ENCODE data around the gene CPED1. TPM values are rescaled to one million over a fixed set of nuclear protein-coding genes. Genes with fewer than 3 reads are reported as not detected.

CPED1 gene
- total RNA-seq, 2 donors from 2014 or later, result 77.4 to 126 TPM

DNA sequence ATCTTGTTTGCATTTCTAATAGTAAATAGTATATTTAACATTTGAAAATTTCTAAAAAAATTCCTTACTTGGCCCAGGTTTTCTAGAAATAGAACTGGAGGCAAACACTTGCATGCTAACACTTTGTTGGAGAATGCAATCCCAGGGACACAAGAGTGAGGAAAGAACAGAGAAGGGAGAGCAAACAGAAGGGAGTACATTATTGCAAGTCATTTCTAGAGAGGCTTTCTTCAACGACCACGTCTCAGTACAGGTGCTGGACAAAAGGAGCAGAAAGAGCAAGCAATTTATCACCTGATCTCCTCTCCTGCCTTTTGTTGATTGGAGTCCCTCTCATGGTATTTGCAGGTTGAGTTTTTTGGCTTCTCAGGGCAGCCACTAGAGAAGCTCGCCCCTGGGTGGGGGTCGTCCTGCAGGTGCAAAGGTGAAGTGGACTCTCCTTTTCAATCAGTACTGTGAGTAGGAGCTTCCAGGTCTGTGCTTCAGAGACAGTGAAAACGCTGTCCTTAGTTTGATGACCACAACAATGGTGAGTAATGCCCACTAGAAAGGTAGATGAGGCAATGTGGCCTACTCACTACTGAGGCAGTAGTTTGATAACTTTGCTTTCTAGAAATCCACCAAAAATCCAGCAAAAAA lies 5.2 kb downstream of the CPED1 start:
- ATAC-seq (ENCODE audit: insufficient number of reproducible peaks, low FRiP score, low read depth) (no peak), DNase-seq (ENCODE audit: low spot score) (no peak)
- Histone ChIP-seq H3K27me3 (replicated peaks; ENCODE audit: insufficient read depth) (no peaks in the 10 kb centered on the region), H3K27ac (peak overlapping the region in 1 of 2 donors; percentile 85), H3K4me1 (ENCODE audit: control insufficient read depth in 1 of 2, low read depth in 2 of 2) (peaks cover 30 to 63% of the 10 kb centered on the region in 2 donors), H3K4me3 (peak overlapping the region; percentile 77), H3K9me3 (no peaks in the 10 kb centered on the region), H3K36me3 (no peaks in the 10 kb centered on the region)
- TF ChIP-seq CTCF (IDR thresholded peaks at IDR 0.05), result no peak

DNA sequence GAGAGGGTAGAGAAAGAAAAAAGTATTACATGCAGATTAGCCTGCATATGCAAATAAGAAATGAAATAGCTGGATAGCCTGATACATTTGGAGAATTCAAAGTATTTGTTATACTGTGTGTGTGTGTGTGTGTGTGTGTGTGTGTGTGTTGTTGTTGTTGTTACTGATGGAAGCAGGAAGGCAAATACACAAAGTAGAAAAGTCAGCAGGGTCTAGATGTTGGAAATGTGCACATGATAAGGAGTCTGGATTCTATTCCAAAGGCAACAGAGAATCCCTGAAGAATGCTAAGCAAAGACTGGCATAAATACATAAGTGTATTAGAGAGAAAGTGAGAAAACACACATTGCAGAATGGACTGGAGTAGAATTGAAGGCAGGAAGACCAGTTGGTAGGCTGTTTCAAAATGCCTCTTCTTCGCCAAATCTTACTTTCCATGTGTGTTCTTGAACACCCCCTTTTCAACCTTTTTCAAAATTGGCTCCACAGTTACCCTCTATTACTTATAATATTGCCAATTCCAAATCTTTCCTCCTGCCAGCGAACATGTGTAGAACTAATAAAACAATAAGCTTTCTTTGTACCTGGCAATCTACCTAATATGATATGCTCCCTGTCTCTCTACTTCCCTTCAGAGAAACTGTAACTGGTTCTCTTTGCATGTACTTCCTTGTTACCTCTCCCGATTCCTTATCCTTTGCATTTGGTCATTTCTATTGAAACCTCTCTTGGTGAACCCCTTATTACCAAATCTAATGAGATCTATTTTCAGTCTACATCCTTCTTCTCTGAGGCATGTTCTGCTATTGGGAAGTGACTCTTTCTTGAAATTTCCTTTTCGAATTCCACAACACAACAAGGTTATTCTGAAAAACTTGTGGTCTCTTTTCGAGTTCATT lies 6.2 kb downstream of the CPED1 start:
- H3K4me3 ChIP-seq, result peak overlapping the region; percentile 16
- H3K36me3 ChIP-seq, result no peaks in the 10 kb centered on the region
- TF ChIP-seq CTCF (IDR thresholded peaks at IDR 0.05), result no peak
- ATAC-seq (ENCODE audit: insufficient number of reproducible peaks, low FRiP score, low read depth) (no peak), DNase-seq (ENCODE audit: low spot score) (no peak)
- no peaks in the 10 kb centered on the region for H3K27me3 ChIP-seq (replicated peaks; ENCODE audit: insufficient read depth)
- peaks cover 34 to 72% of the 10 kb centered on the region in 2 donors for H3K4me1 ChIP-seq (ENCODE audit: control insufficient read depth in 1 of 2, low read depth in 2 of 2)
- peak overlapping the region in 1 of 2 donors; percentile 85 for H3K27ac ChIP-seq
- H3K9me3 ChIP-seq, result no peaks in the 10 kb centered on the region

GRCh38 chr7:120995654-120996053 lies 7.1 kb downstream of the CPED1 start:
- H3K9me3 ChIP-seq, result no peaks in the 10 kb centered on the region
- H3K4me3 ChIP-seq, result no peak overlapping the region
- ATAC-seq (ENCODE audit: insufficient number of reproducible peaks, low FRiP score, low read depth) (no peak), DNase-seq (ENCODE audit: low spot score) (no peak)
- peak overlapping the region; percentile 39 to 81 for H3K27ac ChIP-seq
- H3K4me1 ChIP-seq (ENCODE audit: control insufficient read depth in 1 of 2, low read depth in 2 of 2), result peaks cover 37 to 76% of the 10 kb centered on the region in 2 donors
- H3K36me3 ChIP-seq, result no peaks in the 10 kb centered on the region
- TF ChIP-seq CTCF (IDR thresholded peaks at IDR 0.05), result no peak
- no peaks in the 10 kb centered on the region for H3K27me3 ChIP-seq (replicated peaks; ENCODE audit: insufficient read depth)

DNA sequence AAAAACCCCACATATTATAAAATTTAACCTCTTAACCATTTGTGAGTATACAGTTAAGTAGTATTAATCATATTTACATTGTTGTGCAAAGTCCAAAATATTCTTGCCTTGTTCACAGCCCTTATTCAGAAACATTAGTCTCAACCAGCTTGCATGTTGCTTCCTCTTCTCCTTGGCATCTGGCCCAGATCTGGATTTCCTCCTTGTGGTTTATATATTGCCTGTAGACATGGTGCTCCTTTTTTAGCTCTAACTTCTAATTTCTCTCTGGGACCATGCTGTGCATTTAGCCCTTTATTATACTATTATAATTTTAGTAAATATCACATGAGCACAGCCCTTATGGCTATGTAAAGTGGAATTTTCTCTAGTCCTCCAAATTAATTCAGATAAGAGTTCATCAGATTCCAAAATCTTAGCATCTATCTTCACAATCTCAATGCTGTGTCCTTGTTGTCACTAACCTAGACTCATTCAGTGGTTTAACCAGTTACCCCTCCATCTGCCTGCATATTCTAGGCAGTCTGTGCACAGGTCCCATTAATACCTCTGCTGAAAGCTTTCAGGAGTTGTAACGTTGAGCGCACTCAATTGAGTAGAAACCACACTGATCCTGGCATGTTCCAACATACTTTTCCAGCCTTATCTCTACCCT lies 7.9 kb downstream of the CPED1 start:
- ATAC-seq (ENCODE audit: insufficient number of reproducible peaks, low FRiP score, low read depth), result no peak
- H3K27me3 ChIP-seq (replicated peaks; ENCODE audit: insufficient read depth), result no peaks in the 10 kb centered on the region
- H3K36me3 ChIP-seq, result no peaks in the 10 kb centered on the region
- DNase-seq (ENCODE audit: low spot score), result peak; percentile 41
- H3K4me1 ChIP-seq (ENCODE audit: control insufficient read depth in 1 of 2, low read depth in 2 of 2), result peaks cover 45 to 84% of the 10 kb centered on the region in 2 donors
- TF ChIP-seq CTCF (IDR thresholded peaks at IDR 0.05), result no peak
- no peaks in the 10 kb centered on the region for H3K9me3 ChIP-seq
- peak overlapping the region; percentile 75 to 81 for H3K27ac ChIP-seq
- peak overlapping the region; percentile 1 for H3K4me3 ChIP-seq

GRCh38 chr7:120996988-120997345 lies 8.5 kb downstream of the CPED1 start:
- Histone ChIP-seq H3K4me1 (ENCODE audit: control insufficient read depth in 1 of 2, low read depth in 2 of 2) (peaks cover 50 to 88% of the 10 kb centered on the region in 2 donors), H3K36me3 (no peaks in the 10 kb centered on the region), H3K4me3 (peak overlapping the region; percentile 1), H3K9me3 (no peaks in the 10 kb centered on the region), H3K27ac (peak overlapping the region; percentile 75 to 81), H3K27me3 (replicated peaks; ENCODE audit: insufficient read depth) (no peaks in the 10 kb centered on the region)
- TF ChIP-seq CTCF (IDR thresholded peaks at IDR 0.05), result no peak
- ATAC-seq (ENCODE audit: insufficient number of reproducible peaks, low FRiP score, low read depth) (no peak), DNase-seq (ENCODE audit: low spot score) (no peak)
